Gastrocnemius medialis (tissue), 4 donors: ENCODE data around the gene DBF4B.

ENCODE experiments used
- CTCF ChIP-seq, 5 experiments: fragments of 450-650 bp in 3 of 5; fragments of 200-600 bp in 2 of 5; sonication (generic) in 2 of 5; IDR thresholded peaks in 4 of 5; conservative IDR thresholded peaks in 1 of 5; 1 replicate in 4 of 5; 2 replicates in 1 of 5; pipeline ENCODE4 v1.5.1; 2016 to 2019; ENCODE audit warnings: antibody characterized with exemption in 5 of 5, mild to moderate bottlenecking in 3 of 5, moderate library complexity in 3 of 5
- POLR2A ChIP-seq, 2 donors: fragments of 450-650 bp; IDR thresholded peaks; one replicate each; pipeline ENCODE4 v1.6.1; 2017; ENCODE audit warnings: antibody characterized with exemption in 2 of 2, mild to moderate bottlenecking in 2 of 2, moderate library complexity in 2 of 2

- peak; percentile 93 to 100 (median 98) for TF ChIP-seq CTCF (IDR thresholded peaks at IDR 0.05 in 4 of 5, conservative IDR thresholded peaks at IDR 0.05 in 1 of 5)
- TF ChIP-seq POLR2A (IDR thresholded peaks at IDR 0.05): no peak
Measured at GRCh38 chr17:44774271-44775135, 66.0 kb downstream of the DBF4B start.
